Right atrium auricular region (tissue), 2 donors: ENCODE data around the gene STAT2. TPM values are rescaled to one million over a fixed set of nuclear protein-coding genes. Genes with fewer than 3 reads are reported as not detected.

Source experiments
- DNase-seq: peaks from one replicate; pipeline ENCODE4 v3.0.0-alpha.2; 2019; ENCODE audit warnings: low spot score
- H3K27ac ChIP-seq, 2 donors: fragments of 200-600 bp; sonication (generic); 1 replicate in 1 of 2; 2 replicates in 1 of 2; pipeline ENCODE4 v1.5.1; 2016 to 2019
- H3K27me3 ChIP-seq, 2 donors: fragments of 200-600 bp; sonication (generic); one replicate each; pipeline versions ENCODE4 v1.5.1 to v1.6.0; 2017 to 2019
- H3K36me3 ChIP-seq: fragments of 200-600 bp; sonication (generic); one replicate; pipeline ENCODE4 v1.5.1; 2016
- H3K4me1 ChIP-seq, 2 donors: fragments of 200-600 bp; sonication (generic); one replicate each; pipeline versions ENCODE4 v1.5.1 to v1.6.0; 2017 to 2019
- H3K4me3 ChIP-seq, 2 donors: fragments of 200-600 bp; sonication (generic); 1 replicate in 1 of 2; 2 replicates in 1 of 2; pipeline ENCODE4 v1.5.1; 2017 to 2019; ENCODE audit warnings: mild to moderate bottlenecking in 1 of 2, moderate library complexity in 1 of 2
- H3K9me3 ChIP-seq, 2 donors: fragments of 200-600 bp; sonication (generic); one replicate each; pipeline ENCODE4 v1.5.1; 2019
- total RNA-seq, 2 donors: library from RNA; depleted of rRNA; stranded (reverse); fragments of >200 nt; gene quantifications; one replicate each; pipeline ENCODE4 v1.1.0, GENCODE V29; 2016
- TF ChIP-seq, protein P1 (sequence below), 2 donors: fragments of 200-600 bp; sonication (generic); IDR thresholded peaks; one replicate each; pipeline ENCODE4 v1.5.1; 2019; ENCODE audit warnings: antibody characterized with exemption in 2 of 2

The STAT2 gene
- total RNA-seq, 2 donors from 2014 or later = 28.3 to 41.0 TPM

DNA sequence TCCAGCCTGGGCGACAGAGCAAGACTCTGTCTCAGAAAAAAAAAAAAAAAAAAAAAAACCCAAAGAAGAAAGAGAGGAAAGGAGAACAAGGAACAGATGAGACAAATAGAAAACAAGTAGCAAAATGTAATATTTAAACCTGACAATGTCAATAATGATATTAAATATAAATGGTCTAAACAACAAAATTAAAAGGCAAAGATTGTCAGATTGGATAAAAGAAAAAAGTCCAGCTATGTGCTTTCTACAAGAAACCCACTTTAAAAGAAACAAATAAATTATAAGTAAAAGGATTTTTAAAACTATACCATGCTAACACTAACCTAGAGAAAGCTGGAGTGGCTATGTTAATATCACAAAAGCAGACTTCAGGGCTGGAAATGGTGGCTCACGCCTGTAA lies 32.4 kb upstream of the STAT2 start:
- no peak overlapping the region for H3K27ac ChIP-seq
- no peaks in the 10 kb centered on the region for H3K36me3 ChIP-seq
- TF ChIP-seq, protein P1, sequence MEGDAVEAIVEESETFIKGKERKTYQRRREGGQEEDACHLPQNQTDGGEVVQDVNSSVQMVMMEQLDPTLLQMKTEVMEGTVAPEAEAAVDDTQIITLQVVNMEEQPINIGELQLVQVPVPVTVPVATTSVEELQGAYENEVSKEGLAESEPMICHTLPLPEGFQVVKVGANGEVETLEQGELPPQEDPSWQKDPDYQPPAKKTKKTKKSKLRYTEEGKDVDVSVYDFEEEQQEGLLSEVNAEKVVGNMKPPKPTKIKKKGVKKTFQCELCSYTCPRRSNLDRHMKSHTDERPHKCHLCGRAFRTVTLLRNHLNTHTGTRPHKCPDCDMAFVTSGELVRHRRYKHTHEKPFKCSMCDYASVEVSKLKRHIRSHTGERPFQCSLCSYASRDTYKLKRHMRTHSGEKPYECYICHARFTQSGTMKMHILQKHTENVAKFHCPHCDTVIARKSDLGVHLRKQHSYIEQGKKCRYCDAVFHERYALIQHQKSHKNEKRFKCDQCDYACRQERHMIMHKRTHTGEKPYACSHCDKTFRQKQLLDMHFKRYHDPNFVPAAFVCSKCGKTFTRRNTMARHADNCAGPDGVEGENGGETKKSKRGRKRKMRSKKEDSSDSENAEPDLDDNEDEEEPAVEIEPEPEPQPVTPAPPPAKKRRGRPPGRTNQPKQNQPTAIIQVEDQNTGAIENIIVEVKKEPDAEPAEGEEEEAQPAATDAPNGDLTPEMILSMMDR (IDR thresholded peaks at IDR 0.05) = no peak
- no peaks in the 10 kb centered on the region for H3K9me3 ChIP-seq
- DNase-seq = no peak
- no peaks in the 10 kb centered on the region for H3K27me3 ChIP-seq
- H3K4me3 ChIP-seq = no peak overlapping the region
- no peaks in the 10 kb centered on the region for H3K4me1 ChIP-seq

DNA sequence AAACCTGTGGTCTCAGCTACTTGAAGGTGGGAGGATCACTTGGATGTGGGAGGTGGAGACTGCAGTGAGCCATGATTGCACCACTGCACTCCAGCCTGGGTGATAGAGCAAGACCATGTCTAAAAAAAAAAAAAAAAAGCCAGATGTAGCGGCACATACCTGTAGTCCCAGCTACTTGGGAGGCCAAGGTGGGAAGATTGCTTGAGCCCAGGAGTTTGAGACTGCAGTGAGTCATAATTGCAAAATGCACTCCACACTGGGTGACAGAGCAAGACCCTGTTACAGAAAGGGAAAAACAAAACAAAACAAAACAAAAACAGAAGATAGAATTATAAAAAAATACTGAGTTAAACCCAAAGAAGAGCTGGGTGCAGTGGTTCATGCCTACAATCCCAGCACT lies 31.8 kb upstream of the STAT2 start:
- H3K4me3 ChIP-seq = no peak overlapping the region
- TF ChIP-seq, protein P1 (IDR thresholded peaks at IDR 0.05) = no peak
- no peaks in the 10 kb centered on the region for H3K27me3 ChIP-seq
- no peaks in the 10 kb centered on the region for H3K4me1 ChIP-seq
- H3K27ac ChIP-seq = no peak overlapping the region
- no peaks in the 10 kb centered on the region for H3K9me3 ChIP-seq
- no peak for DNase-seq
- no peaks in the 10 kb centered on the region for H3K36me3 ChIP-seq

DNA sequence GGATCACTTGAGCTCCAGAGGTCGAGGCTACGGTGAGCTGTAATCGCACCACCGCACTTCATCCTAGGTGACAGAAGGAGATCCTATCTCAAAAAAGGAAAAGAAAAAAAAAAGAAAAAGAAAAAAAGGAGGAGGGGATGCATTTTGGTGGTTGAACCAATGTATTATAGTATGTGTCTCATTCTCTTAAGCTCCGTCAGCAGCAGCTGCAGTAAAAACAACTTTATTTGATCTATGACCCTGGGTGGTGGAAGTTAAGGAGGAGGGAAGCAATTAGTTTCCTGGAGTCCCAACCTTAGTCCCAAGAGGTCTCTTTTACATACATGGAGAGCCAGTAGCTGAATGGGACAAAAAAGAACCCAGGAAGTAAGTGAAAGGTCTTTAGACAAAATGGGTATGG lies 29.5 kb upstream of the STAT2 start:
- TF ChIP-seq, protein P1 (IDR thresholded peaks at IDR 0.05) = no peak

DNA sequence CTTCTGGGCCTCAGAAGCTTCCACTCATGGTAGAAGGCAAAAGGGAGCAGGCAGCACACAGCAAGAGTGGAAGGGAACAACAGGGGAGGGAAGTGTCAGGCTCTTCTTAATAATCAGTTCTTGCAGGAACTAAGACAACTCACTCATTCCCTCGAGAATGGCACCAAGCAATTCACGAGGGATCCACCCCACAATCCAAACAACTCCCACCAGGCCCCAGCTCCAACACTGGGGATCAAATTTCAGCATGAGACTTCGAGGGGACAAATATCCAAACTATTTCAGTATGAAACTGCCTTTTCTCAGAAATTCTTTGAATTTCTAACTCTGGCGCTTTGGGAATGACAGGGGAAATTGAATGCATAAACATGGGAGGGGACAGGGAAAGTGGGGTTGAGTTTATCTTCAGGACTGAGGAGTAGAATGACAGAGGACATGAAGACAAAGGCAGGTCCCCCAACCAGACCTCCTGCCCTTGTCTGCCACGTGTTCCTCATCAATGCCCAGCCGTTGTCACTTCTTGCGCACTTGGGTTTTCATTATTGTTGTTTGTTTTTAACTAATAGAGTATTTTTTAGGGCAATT lies 27.3 kb upstream of the STAT2 start:
- TF ChIP-seq, protein P1 (IDR thresholded peaks at IDR 0.05) = no peak
- Histone ChIP-seq H3K9me3 (no peaks in the 10 kb centered on the region), H3K27ac (no peak overlapping the region), H3K4me1 (no peaks in the 10 kb centered on the region), H3K27me3 (no peaks in the 10 kb centered on the region), H3K36me3 (no peaks in the 10 kb centered on the region), H3K4me3 (no peak overlapping the region)
- no peak for DNase-seq

More for the DNA sequence above, 29.5 kb upstream of the STAT2 start:
- Histone ChIP-seq H3K27ac (no peak overlapping the region), H3K27me3 (no peaks in the 10 kb centered on the region), H3K36me3 (no peaks in the 10 kb centered on the region), H3K4me3 (no peak overlapping the region), H3K4me1 (no peaks in the 10 kb centered on the region), H3K9me3 (no peaks in the 10 kb centered on the region)
- no peak for DNase-seq

DNA sequence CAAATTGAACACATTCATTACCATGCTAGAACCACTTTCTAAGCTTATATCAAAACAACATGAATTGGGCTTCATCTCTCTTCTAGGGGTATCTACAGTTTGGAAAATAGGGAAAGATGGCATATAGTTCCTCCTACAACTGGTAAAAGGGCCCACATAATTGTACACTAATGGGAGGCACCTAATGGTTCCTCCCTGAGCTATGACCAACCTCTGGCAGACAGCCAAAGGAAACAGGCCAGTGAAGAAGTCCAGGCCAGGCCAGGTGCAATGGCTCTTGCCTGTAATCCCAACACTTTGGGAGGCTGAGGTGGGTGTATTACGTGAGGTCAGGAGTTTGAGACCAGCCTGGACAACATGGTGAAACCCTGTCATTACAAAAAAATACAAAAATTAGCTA lies 26.0 kb upstream of the STAT2 start:
- TF ChIP-seq, protein P1 (IDR thresholded peaks at IDR 0.05) = no peak
- Histone ChIP-seq H3K27ac (no peak overlapping the region), H3K27me3 (no peaks in the 10 kb centered on the region), H3K36me3 (no peaks in the 10 kb centered on the region), H3K4me3 (no peak overlapping the region), H3K4me1 (no peaks in the 10 kb centered on the region), H3K9me3 (no peaks in the 10 kb centered on the region)
- no peak for DNase-seq

DNA sequence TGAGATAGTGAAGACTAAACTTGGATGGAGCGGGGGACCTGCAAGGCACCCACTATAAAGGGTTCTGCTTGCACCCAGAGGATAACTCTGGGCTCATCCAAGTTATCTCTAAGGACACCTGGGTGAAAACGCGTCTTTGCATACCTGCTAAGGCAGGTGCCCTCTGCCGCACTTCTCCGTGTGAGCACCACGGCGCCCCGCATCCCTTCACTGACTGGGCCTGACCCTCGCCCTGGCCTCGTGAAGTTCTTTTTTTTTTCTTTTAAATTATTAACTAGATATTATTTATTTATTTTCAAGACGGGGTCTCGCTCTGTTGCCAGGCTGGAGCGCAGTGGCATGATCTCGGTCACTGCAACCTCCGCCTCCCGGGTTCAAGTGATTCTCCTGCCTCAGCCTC lies 22.7 kb upstream of the STAT2 start:
- no peak for DNase-seq
- H3K27ac ChIP-seq = no peak overlapping the region
- H3K4me1 ChIP-seq = no peaks in the 10 kb centered on the region
- H3K36me3 ChIP-seq = no peaks in the 10 kb centered on the region
- H3K4me3 ChIP-seq = no peak overlapping the region
- H3K9me3 ChIP-seq = no peaks in the 10 kb centered on the region
- TF ChIP-seq, protein P1 (IDR thresholded peaks at IDR 0.05) = no peak
- H3K27me3 ChIP-seq = no peaks in the 10 kb centered on the region
